NB4 (cell line): ENCODE data around the gene PHKG1.

Experiments used
- CTCF ChIP-seq: IDR thresholded peaks from one replicate; pipeline ENCODE4 v1.5.1; 2012; ENCODE audit warnings: low read depth, low read length
- MAX ChIP-seq: IDR thresholded peaks from 2 replicates; pipeline ENCODE4 v1.6.1; 2011; ENCODE audit warnings: low read depth, low read length
- MYC ChIP-seq: IDR thresholded peaks from 2 replicates; pipeline ENCODE4 v1.6.1; 2011; ENCODE audit warnings: low read depth, low read length
- POLR2A ChIP-seq: IDR thresholded peaks from 2 replicates; pipeline ENCODE4 v1.6.1; 2011; ENCODE audit warnings: mild to moderate bottlenecking; ENCODE audit not compliant: insufficient read length; ENCODE audit errors: extremely low read depth

- TF ChIP-seq POLR2A (no peak), CTCF (no peak), MAX (no peak), MYC (no peak)
Observed at GRCh38 chr7:56127241-56127975, 34.7 kb upstream of the PHKG1 start.
